Caki2 (cell line): Measurements from ENCODE around the gene THAP4. TPM values are rescaled to one million over a fixed set of nuclear protein-coding genes. Genes with fewer than 3 reads are reported as not detected.

Experiments used
- DNase-seq: peaks from one replicate; pipeline ENCODE4 v3.0.0-alpha.2; 2015; ENCODE audit warnings: low read depth
- in situ Hi-C: cut with HindIII; loops from 2 replicates; pipeline ENCODE4 v1.10.0; 2016; ENCODE audit warnings: low sequenced_read_pairs, low pct_unique_long_range_greater_than_20kb, mixed read lengths
- total RNA-seq: library from RNA; depleted of rRNA; stranded (reverse); fragments of >200 nt; shearing (Covaris generic); gene quantifications from 2 replicates; pipeline ENCODE4 v1.2.3, GENCODE V29; 2014; ENCODE audit warnings: low replicate concordance; rRNA removed

THAP4 gene, protein sequence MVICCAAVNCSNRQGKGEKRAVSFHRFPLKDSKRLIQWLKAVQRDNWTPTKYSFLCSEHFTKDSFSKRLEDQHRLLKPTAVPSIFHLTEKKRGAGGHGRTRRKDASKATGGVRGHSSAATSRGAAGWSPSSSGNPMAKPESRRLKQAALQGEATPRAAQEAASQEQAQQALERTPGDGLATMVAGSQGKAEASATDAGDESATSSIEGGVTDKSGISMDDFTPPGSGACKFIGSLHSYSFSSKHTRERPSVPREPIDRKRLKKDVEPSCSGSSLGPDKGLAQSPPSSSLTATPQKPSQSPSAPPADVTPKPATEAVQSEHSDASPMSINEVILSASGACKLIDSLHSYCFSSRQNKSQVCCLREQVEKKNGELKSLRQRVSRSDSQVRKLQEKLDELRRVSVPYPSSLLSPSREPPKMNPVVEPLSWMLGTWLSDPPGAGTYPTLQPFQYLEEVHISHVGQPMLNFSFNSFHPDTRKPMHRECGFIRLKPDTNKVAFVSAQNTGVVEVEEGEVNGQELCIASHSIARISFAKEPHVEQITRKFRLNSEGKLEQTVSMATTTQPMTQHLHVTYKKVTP
- total RNA-seq: 74.7 and 87.0 TPM in 2 replicates

- peak; percentile 87 for DNase-seq
- in situ Hi-C loops: no loop called here
These were observed at the start of gene THAP4, which contains the start of gene ATG4B for GRCh38 chr2:241637018-241637794. TSS of gene THAP4 (minus strand) at chr2:241637158. CDS start at chr2:241637017, 141 bp downstream. TSS of gene ATG4B (plus strand) at chr2:241637693. CDS start at chr2:241637715, 22 bp downstream.

GRCh38 chr2:241686324-241686649 is 49.3 kb upstream of the THAP4 start:
- no peak for DNase-seq
- in situ Hi-C loops: no loop called here

- in situ Hi-C loops: no loop called here
- DNase-seq: peak; percentile 67
These were observed 44.1 kb upstream of the THAP4 start for GRCh38 chr2:241680827-241681599.

DNA sequence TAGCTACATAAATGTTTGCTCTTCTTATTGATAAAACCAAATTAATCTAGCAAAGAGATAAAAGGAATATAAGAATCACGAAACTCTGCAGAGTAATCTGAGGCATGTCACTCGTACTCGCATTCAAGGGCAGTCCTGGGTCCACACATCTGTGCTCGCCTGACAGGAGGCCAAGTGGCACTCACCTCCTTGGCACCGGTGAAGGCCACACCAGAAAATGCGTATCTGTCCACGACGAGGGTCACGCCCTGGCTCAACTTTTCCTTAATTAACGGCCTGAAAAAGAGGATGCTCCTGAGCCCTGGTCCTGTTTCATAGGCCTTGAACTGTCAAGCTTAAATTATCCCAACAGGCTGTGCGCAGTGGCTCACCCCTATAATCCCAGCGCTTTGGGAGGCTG is 43.1 kb upstream of the THAP4 start:
- no peak for DNase-seq
- in situ Hi-C loops: no loop called here

DNA sequence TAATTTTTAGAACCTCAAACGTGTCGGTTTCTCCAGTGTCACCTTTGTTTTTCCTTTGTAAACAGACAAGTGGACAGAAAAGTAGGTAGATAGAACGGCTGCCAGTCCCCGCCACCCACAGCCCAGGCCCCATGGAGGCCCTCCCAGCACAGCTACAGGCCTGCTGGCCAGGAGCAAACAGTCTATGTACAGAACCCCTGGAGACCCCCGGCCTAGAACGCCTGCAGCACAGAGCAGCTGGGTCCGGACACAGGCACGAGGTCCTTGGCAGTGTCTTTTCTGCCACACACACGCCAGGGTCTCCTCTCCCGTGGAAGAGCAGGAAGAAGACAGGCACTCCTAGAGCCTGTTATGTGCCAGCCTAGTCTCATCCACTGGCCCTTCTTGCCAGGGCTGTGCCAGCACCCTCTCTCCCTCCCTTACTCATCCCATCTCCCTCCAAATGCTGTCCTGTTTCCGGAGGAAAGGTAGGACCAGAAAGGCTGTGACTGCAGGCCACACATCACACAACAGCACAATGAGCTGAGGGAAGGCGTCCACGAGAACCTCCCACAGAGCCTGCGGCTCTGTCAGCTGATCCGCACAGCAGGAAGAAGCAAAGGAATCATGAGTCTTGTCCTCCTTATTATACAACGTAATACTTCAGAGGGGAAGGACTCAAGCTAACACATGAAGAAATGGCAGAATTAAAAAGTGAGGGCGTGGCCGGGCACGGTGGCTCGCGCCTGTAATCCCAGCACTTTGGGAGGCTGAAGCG is 42.0 kb upstream of the THAP4 start:
- DNase-seq: no peak
- in situ Hi-C loops: no loop called here

- no peak for DNase-seq
- in situ Hi-C loops: no loop called here
These were observed 41.3 kb upstream of the THAP4 start for GRCh38 chr2:241678307-241678706.

DNA sequence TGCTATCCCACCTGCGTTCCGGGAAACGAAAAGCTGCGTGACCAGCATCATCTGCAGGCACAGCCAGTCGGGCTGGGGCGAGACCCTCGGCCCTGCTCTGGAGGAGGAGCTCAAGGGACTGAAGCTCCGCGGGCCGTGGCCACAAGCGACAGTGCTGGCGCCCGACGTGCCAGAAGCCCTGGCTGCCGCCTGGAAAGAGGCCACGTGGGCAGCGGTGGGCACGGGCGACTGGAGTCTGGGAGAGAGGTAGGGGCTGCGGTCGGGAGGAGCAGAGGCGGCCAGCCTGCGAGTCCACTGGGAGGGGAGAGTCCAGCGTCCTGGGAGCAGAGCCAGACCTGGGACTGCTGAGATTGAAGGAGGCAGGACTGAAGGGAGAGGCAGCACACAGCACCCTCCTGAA is 40.4 kb upstream of the THAP4 start:
- no peak for DNase-seq
- in situ Hi-C loops: no loop called here

- in situ Hi-C loops: no loop called here
These were observed 39.7 kb upstream of the THAP4 start for GRCh38 chr2:241676665-241677064.

DNA sequence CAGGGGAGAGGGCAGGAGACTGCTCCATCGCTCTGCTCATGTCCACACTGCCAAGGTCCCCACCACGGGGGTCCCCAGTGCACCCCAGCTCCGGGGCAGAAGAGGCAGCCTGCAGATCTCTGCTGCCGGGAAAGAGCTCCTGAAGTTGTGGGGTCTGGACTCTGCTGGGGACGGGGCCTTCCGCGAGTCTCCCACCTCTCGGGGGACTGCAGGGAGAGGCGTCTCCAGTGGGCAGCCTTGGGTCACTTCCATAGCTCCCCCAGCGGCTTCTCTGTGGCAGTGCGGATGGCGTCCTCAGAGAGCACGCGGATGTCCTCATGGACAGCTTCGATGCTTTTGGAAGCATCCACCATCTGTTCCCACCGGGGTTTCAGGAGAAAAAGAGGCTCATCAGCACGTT is 38.9 kb upstream of the THAP4 start:
- no peak for DNase-seq
- in situ Hi-C loops: no loop called here

More at GRCh38 chr2:241676665-241677064, 39.7 kb upstream of the THAP4 start:
- no peak for DNase-seq

DNA sequence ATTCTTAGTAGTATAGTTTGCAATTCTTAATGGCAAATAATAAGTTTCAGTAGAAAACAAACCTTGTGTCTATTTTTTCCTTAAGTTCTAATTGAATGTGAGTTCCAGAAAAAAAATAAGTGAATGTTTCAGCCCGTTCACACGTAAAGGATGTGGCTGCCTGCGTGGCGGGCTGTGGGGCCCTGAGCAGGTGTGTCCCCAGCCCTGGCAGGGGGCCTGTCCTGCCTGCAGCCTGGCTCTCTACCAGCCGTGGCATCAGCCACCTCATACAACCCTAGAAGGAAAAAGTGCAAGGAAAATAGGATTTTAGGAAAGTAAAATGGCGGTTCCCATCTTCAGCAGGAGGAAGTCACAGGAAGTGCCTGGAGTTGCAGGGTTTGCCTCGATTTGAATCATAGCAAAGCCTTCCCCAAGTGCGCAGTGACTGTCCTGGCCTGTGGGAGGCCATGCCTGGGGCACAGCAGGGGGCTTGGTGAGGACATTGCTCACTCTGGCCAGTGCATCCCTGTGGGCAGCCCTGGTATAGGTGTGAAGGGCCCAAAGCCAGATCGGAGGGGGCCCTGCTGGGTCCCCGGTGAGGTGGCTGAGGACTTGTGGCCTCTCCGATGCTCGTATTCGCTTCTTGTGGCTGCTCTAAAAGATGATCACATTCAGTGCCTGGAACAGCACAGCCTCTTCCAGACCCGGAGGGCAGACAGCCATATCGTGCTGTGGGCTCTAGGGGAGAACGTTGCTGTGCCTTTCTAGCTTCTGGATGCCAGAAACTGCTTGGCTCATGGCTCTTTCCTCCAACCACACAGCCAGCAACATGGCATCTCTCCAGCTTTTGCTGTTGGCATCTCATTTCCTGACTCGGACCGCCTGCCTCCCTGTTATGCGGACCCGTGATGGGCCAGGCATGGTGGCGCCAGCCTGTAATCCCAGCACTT is 37.1 kb upstream of the THAP4 start:
- DNase-seq: no peak
- in situ Hi-C loops: no loop called here

- no peak for DNase-seq
- in situ Hi-C loops: no loop called here
These were observed 36.3 kb upstream of the THAP4 start for GRCh38 chr2:241673189-241673663.

DNA sequence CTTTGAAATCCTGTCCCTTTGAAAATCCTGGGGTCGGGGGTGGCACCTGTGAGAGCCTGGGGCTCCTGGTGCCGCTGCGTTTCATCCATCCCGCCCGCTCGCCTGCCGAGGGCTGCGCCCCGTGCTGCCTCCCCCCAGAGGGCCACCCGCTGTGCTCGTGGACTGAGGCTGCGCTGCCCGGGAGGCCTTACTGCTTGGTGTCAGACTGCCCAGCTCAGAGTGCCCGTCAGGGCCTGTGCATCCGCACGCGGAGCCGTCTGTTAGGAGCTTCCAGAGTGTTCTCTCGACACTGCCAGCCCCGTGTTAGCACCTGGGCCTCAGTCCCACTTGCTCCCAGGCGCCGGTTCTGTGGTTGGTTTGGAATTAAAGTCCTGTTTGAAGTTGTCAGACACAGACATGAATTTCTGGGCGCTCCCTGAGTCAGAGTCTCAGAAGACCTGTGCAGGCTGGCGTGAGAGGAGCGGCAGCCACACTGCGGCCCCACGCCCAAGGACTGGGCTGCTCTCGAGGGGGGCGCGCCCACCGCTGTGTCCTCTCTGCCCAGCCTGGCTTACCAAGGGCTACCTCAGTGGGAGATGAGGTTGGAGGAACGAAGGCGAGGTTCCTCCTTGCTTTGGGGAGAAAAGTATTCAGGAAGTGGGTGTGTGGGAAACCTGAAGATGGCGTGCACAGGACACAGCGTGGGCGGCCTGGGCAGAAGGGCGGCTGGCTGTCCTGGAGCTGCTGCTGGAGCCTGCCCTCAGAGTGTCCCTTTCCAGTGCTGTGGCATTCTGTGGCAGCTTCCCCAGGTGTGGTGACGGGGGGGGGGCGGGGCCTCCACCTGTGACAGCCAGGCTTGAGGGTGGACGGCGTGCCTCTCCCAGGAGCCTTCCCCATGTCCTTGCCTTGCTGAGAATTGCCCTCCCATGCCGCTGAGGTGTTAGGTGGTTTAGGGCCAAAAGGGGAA is 35.6 kb upstream of the THAP4 start:
- in situ Hi-C loops: no loop called here
- no peak for DNase-seq

- in situ Hi-C loops: no loop called here
- DNase-seq: no peak
These were observed 34.7 kb upstream of the THAP4 start for GRCh38 chr2:241671457-241672240.

- in situ Hi-C loops: no loop called here
- DNase-seq: no peak
These were observed 33.6 kb upstream of the THAP4 start for GRCh38 chr2:241670333-241671110.
